SK-N-SH (cell line): Measurements from ENCODE around the gene ATP6V1G3.

ENCODE experiments used
- CHD2 ChIP-seq: fragments of 150-350 bp; IDR thresholded peaks from 2 replicates; pipeline ENCODE4 v1.6.1; 2018; ENCODE audit warnings: low read length; ENCODE audit not compliant: partially characterized antibody
- TF ChIP-seq, protein P1 (sequence below): fragments of 150-350 bp; IDR thresholded peaks from 2 replicates; pipeline ENCODE4 v1.6.1; 2017; ENCODE audit warnings: antibody characterized with exemption, low read length, low read depth, borderline replicate concordance
- TF ChIP-seq, protein P2 (sequence below): fragments of 200-600 bp; sonication (generic); IDR thresholded peaks from 2 replicates; pipeline ENCODE4 v1.6.1; 2017; ENCODE audit warnings: antibody characterized with exemption, mild to moderate bottlenecking, moderate library complexity
- TF ChIP-seq, protein P3 (sequence below): IDR thresholded peaks from 2 replicates; pipeline ENCODE4; 2012

DNA sequence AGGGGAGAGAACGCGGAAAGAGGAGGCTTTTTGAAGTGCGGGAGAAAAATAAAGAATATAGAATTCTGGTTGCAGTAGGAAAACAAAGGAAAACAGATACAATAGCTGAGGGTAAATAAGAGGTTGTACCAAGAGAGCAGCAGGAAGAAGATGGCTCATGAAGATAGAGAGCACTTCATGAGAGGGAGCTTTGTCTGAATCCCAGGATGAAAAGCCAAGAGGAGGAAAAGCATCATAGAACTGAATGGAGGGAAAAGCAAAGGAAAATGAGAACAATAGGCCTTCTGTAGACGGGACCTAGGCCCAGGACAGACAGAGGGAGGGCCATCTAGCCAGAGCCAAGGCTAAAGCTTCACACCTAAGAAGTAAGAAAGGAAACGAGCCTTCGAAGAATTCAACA lies 49.5 kb downstream of the ATP6V1G3 start:
- TF ChIP-seq, protein P1, sequence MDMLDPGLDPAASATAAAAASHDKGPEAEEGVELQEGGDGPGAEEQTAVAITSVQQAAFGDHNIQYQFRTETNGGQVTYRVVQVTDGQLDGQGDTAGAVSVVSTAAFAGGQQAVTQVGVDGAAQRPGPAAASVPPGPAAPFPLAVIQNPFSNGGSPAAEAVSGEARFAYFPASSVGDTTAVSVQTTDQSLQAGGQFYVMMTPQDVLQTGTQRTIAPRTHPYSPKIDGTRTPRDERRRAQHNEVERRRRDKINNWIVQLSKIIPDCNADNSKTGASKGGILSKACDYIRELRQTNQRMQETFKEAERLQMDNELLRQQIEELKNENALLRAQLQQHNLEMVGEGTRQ, result no peak
- TF ChIP-seq, protein P2, sequence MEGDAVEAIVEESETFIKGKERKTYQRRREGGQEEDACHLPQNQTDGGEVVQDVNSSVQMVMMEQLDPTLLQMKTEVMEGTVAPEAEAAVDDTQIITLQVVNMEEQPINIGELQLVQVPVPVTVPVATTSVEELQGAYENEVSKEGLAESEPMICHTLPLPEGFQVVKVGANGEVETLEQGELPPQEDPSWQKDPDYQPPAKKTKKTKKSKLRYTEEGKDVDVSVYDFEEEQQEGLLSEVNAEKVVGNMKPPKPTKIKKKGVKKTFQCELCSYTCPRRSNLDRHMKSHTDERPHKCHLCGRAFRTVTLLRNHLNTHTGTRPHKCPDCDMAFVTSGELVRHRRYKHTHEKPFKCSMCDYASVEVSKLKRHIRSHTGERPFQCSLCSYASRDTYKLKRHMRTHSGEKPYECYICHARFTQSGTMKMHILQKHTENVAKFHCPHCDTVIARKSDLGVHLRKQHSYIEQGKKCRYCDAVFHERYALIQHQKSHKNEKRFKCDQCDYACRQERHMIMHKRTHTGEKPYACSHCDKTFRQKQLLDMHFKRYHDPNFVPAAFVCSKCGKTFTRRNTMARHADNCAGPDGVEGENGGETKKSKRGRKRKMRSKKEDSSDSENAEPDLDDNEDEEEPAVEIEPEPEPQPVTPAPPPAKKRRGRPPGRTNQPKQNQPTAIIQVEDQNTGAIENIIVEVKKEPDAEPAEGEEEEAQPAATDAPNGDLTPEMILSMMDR, result no peak
- TF ChIP-seq, protein P3, sequence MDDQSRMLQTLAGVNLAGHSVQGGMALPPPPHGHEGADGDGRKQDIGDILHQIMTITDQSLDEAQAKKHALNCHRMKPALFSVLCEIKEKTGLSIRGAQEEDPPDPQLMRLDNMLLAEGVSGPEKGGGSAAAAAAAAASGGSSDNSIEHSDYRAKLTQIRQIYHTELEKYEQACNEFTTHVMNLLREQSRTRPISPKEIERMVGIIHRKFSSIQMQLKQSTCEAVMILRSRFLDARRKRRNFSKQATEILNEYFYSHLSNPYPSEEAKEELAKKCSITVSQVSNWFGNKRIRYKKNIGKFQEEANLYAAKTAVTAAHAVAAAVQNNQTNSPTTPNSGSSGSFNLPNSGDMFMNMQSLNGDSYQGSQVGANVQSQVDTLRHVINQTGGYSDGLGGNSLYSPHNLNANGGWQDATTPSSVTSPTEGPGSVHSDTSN, result no peak
- TF ChIP-seq CHD2, result no peak
